ENCODE data around the gene SV2B.

- TF ChIP-seq CTCF (conservative IDR thresholded peaks at IDR 0.05) (no peak), EZH2 (IDR thresholded peaks at IDR 0.05; ENCODE audit: low read depth) (no peak)
Measured at GRCh38 chr15:91102546-91103330, 2.7 kb downstream of the SV2B start.
